Kasumi-1 (cell line): ENCODE data around the gene KCNQ1.

Source experiments
- DNase-seq, 2 experiments: peaks; one replicate each; lab custom pipeline; 2025; lab: John Stamatoyannopoulos, UW

KCNQ1 gene

DNA sequence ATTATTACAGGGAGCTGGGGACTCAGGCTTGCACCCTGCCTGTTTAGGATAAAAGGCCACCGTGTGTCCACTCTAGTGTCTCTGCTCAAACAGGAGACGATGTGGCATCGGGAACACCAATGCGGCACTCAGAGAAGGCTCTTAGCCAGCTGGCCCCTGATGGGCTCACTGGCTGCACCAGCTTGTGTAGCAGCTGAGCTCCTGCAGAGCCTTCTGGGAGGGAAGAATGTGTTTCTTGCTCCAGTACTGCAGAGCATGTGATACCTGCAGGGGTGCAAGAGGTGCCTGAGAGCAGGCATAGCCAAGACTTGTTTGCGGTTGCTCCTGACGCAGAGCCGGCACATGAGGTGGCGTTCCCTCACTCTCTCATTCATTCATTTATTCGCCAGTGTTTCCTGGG lies 299.4 kb downstream of the KCNQ1 start:
- DNase-seq: no peak

DNA sequence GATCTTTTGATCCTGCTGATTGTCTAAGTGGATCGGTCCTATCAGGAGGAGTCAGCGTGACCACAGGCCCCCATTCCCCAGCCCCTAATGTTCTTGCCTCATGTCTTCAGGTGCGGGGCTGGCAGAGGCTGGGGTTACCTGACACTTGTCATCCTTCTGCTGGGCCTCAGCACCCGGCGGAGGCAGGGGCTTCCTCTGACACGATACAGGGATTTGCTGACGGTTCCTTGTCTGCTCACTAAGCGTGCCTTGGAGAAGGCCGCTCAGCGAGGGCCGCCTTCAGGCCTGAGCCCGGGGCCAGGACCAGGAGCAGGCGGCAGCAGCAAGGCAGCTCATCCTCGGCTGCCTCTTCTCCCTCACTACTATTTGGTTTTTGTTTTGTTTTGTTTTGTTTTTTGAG lies 300.7 kb downstream of the KCNQ1 start:
- no peak for DNase-seq

- DNase-seq: no peak
Measured at GRCh38 chr11:2746401-2747247, 301.8 kb downstream of the KCNQ1 start.

GRCh38 chr11:2747248-2748027 lies 302.6 kb downstream of the KCNQ1 start:
- DNase-seq: no peak

DNA sequence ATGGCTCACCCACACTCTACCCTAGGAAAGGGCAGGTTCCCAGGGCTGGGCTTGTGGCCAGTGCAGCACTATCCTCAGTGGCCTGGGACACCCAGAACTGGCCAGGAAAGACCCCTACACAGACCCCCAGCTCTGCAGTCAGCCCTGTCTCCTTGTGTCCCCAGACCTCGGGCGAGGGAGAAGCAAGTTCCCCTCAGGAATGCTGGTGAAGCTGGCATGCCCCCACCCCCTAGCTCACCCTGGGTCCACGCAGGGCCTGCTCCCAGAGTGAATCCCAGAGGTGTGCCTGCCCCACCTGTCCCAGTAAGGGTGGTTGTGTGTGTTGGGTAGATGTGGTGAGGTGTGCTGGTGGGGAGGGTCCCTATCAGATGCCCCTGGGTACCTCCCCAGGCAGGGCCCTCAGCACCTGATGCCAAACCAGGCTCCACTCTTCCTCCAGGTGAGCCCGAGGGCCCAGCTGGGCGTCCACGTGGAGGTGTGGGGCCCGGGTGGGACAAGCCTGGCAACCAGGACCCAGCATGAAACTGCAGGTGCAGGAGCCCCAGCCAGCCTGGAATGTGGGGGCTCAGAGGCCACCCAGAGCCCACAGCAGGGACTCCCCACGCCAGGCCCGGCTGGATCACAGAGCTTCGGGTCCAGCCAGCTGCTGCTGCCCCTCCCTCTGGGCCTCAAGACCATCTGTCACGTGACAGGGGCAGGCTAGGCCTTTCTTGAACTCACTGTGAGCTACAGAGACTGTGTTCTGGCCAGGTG lies 303.4 kb downstream of the KCNQ1 start:
- no peak for DNase-seq

- no peak for DNase-seq
Measured at GRCh38 chr11:2748814-2749554, 304.2 kb downstream of the KCNQ1 start.

DNA sequence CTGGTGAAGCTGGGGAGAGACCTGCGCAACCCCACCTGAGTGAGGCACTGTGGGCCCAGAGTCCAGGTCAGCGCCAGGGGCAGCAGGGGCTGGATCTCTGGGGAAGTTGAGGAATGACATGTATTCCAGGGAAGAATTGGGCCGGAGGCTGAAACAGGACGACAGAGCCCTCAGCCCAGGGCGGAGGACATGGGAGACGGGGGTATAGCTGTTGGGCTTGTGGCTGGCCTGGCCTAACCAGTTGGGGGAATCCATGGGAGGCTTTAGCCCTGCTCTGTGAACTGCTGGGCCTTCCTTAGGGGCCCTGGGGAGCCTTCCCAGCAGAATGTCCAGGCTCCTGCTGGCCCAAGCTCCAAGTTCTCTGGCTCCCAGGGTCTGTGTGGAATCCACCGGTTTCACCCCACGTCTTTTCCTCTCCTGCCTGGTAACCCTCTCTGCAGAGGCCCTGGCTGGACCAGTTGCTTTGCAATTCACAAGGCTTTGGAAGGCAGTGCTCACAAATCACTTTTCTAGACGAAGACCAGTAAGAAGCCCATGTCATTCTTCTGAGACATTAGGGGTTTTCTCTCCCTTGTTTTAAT lies 305.4 kb downstream of the KCNQ1 start:
- DNase-seq: no peak

DNA sequence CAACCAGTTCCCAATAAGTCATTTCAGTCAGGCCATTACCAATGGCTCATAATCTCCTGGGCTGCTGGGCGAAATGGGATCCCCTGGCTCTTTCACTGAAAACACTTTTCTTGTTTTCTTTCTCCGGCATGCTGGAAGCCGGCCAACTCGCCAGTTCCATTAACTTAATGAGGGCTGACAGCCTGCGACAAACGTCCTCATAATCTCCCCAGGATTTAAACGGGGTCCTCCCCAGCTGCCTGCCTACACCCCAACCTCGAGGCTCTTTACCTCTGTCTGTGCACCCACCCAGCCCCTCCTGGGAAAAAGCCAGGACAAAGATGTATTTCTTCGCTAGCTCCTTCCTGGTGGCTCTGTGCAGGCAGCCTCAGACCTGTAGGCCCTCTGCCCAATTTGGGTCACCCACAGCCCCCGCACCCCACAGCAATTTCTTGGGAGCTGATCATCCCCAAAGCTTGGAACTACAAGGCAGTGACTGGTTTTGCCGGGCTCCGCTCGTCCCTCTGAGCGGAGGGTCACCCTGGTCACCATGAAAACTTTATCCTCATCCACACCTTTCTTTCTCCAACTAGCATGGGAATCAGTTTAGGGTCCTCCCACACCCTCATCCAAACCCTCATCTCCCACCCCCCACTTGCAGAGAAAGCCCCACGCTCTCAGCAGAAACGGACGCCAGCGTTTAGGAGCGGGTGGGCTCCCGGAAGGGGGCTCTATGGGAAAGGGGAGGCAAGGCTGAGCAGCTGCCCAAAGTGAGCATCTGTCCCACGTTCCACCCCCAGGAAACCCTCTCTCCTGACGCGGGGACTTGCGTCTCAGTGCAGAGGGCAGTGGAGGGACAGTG lies 306.1 kb downstream of the KCNQ1 start:
- DNase-seq: no peak

- no peak for DNase-seq
Measured at GRCh38 chr11:2751523-2752203, 306.9 kb downstream of the KCNQ1 start.

DNA sequence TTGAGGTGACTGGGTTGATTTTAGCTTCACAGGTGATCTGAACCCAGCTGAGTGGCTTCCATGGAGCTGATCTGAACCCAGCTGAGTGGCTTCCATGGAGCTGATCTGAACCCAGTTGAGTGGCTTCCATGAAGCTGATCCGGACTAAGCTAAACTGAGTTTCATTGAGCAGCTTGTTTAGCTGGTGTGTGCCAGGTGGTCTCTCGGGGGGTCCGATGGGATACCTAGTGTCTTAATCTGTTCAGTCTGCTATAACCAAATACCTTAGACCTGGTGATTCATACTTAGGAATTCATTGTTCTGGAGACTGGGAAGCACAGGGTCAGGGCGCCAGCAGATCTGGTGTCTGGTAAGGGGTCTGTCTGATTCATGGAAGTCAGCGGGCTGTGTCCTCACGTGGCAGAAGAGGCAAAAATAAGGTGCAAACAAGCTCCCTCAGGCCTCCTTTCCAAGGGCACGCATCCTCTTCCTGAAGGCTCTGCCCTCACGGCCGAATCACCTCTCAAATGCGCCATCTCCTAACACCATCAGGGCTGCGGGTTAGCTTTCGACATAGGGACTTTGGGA lies 307.5 kb downstream of the KCNQ1 start:
- no peak for DNase-seq

DNA sequence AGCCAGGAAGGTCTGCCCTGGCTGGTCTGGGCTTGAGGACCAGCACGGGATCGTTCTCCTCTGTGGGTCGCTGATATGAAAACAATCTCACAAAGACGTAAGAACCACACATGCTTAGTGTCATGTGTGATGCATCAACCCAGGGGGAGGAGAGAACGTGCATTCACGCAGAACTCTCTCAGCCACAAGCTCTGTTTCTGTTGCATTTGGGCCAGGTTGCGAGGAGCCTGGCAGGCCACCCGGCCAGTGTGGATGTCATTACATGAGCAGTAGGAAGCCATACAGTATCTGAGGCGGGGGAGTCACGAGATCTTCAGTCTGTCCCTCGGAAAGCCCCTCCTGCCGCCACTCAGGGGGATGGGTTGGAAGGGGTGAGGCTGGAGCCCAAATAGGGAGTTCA lies 308.1 kb downstream of the KCNQ1 start:
- DNase-seq: no peak

DNA sequence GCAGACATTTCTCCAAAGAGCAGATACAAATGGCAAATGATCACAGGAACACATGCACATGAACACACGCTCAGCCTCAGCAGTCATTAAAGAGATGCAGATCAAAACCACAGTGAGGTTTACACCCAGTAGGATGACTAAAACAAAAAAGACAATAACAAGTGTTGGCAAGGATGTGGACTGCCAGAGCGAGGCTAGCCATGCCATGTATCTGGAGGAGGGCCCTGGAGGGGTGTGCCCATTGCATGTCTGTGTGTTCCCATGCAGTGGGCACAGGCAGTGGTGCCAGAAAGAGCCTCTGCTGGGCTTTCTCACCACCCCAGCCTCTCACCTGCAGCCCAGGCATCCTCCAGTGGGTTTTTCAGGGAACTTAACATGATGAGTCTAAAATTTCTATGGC lies 309.2 kb downstream of the KCNQ1 start:
- no peak for DNase-seq

GRCh38 chr11:2755071-2755470 lies 310.3 kb downstream of the KCNQ1 start:
- DNase-seq: no peak

GRCh38 chr11:2758751-2759150 lies 313.9 kb downstream of the KCNQ1 start:
- DNase-seq: no peak

DNA sequence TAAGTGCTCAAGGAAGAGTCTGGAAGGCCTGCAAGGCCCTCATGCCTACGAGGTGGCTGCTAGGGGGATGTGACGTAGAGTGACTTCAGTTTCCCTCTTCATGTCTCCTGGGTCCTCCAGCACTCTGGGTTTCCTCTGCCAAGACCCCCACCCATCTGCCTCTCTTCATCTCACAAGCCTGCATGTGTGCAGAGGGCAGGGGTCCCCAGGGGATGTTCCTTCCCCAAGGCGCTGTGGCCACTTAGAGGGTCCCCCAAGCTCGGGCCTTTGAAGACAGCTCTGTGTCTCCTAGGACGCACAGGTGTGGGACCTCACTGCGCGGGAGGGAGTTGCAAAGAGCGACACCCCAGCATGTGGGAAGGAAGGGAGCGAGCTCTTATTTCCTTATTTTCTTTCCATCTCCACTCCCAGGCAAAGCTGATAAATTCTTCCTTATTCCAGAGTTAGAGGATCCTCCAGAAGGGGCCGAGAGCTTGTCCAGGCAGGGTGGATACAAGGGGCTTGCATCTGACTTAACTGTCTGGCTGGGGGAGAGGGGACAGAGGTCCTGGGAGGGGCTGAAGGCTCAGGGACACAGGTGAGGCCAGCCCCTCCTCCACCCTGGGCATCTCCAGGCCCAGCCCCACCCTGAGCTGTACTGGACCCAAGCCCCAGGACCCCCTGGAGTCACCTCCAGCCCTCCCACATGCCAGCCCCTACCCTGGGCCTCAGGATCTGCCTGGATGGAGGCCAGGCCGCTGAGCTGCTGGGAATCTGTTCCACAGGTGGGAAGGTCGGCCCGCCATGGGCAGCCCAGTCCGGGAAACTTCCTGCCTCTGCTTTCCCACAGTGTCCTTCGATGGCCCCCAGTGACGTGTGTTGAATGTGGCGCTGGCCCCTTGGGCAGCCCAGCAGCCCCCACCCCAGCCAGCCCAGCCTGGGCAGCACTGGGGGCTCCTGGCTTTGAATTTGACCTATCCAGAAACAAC lies 314.7 kb downstream of the KCNQ1 start:
- no peak for DNase-seq

DNA sequence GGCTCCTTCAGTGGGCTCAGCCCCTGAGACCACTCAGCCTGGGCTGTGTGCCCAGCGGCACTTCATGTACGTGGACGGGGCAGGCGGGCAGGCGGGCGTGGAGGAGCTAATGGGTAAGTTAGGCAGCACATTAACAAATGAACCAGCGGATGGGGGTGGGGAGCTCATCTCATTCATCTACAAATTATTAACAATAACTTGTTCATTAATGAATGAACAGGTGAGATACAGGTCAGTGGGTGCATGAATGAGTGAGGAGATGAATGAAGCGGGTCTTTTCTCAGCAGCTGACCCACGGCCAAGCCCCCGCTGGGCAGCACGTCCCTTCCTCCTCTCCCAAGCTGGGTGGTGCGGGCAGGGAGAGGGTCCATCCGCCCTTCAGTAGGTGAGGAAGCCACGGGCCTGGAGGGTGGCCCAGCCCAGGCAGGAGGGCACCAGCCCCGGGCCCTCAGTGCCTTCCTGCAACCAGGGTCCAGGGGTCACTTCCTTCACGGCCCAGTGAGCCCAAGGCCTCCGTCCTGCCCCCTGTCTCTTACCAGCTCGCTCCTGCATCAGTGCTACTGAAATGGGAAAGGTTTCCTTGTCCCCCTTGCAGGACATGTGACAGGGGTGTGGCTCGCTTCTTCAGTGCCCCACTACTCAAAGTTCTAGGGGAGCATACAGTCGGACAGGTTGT lies 315.5 kb downstream of the KCNQ1 start:
- DNase-seq: no peak

GRCh38 chr11:2761131-2762030 lies 316.6 kb downstream of the KCNQ1 start:
- no peak for DNase-seq
